ENCODE measurements around the gene HNF1B.

The HNF1B gene

GRCh38 chr17:37714897-37715296, 30.0 kb downstream of the HNF1B start:
- no peak for TF ChIP-seq CTCF (conservative IDR thresholded peaks at IDR 0.05; ENCODE audit: low read depth, low read length)
- H2AFZ ChIP-seq (ENCODE audit: low read depth): no peak overlapping the region
- H3K4me2 ChIP-seq: no peak overlapping the region
- no peaks in the 10 kb centered on the region for H3K79me2 ChIP-seq (ENCODE audit: insufficient read depth, low read depth)
- no peaks in the 10 kb centered on the region for H3K27me3 ChIP-seq (ENCODE audit: insufficient read depth, low read depth)
- no peaks in the 10 kb centered on the region for H4K20me1 ChIP-seq (ENCODE audit: insufficient read depth)
- H3K4me3 ChIP-seq (IDR thresholded peaks at IDR 0.05; ENCODE audit: insufficient read depth, low read depth, low read length): no peak overlapping the region
- no peaks in the 10 kb centered on the region for H3K36me3 ChIP-seq (ENCODE audit: insufficient read depth)
- peaks cover 21% of the 10 kb centered on the region for H3K4me1 ChIP-seq (ENCODE audit: low read depth, poor library complexity, severe bottlenecking)
- H3K9ac ChIP-seq: no peak overlapping the region
- no peak overlapping the region for H3K27ac ChIP-seq

GRCh38 chr17:37713624-37714023, 31.2 kb downstream of the HNF1B start:
- no peak overlapping the region for H3K27ac ChIP-seq
- peaks cover 19% of the 10 kb centered on the region for H3K4me1 ChIP-seq (ENCODE audit: low read depth, poor library complexity, severe bottlenecking)
- H3K4me2 ChIP-seq: no peak overlapping the region
- H3K4me3 ChIP-seq (IDR thresholded peaks at IDR 0.05; ENCODE audit: insufficient read depth, low read depth, low read length): no peak overlapping the region
- H3K36me3 ChIP-seq (ENCODE audit: insufficient read depth): no peaks in the 10 kb centered on the region
- no peak overlapping the region for H3K9ac ChIP-seq
- H3K79me2 ChIP-seq (ENCODE audit: insufficient read depth, low read depth): no peaks in the 10 kb centered on the region
- TF ChIP-seq CTCF (conservative IDR thresholded peaks at IDR 0.05; ENCODE audit: low read depth, low read length): no peak
- H3K27me3 ChIP-seq (ENCODE audit: insufficient read depth, low read depth): no peaks in the 10 kb centered on the region
- no peak overlapping the region for H2AFZ ChIP-seq (ENCODE audit: low read depth)
- H4K20me1 ChIP-seq (ENCODE audit: insufficient read depth): no peaks in the 10 kb centered on the region

GRCh38 chr17:37713028-37713431, 31.8 kb downstream of the HNF1B start:
- Histone ChIP-seq H4K20me1 (ENCODE audit: insufficient read depth) (no peaks in the 10 kb centered on the region), H3K36me3 (ENCODE audit: insufficient read depth) (no peaks in the 10 kb centered on the region), H3K9ac (no peak overlapping the region), H3K4me1 (ENCODE audit: low read depth, poor library complexity, severe bottlenecking) (peaks cover 13% of the 10 kb centered on the region), H3K4me3 (IDR thresholded peaks at IDR 0.05; ENCODE audit: insufficient read depth, low read depth, low read length) (no peak overlapping the region), H3K27me3 (ENCODE audit: insufficient read depth, low read depth) (no peaks in the 10 kb centered on the region), H2AFZ (ENCODE audit: low read depth) (no peak overlapping the region), H3K27ac (no peak overlapping the region), H3K4me2 (no peak overlapping the region), H3K79me2 (ENCODE audit: insufficient read depth, low read depth) (no peaks in the 10 kb centered on the region)
- no peak for TF ChIP-seq CTCF (conservative IDR thresholded peaks at IDR 0.05; ENCODE audit: low read depth, low read length)

GRCh38 chr17:37711113-37711512, 33.7 kb downstream of the HNF1B start:
- H2AFZ ChIP-seq (ENCODE audit: low read depth): no peak overlapping the region
- H3K9ac ChIP-seq: no peak overlapping the region
- H3K4me2 ChIP-seq: no peak overlapping the region
- no peaks in the 10 kb centered on the region for H4K20me1 ChIP-seq (ENCODE audit: insufficient read depth)
- H3K79me2 ChIP-seq (ENCODE audit: insufficient read depth, low read depth): no peaks in the 10 kb centered on the region
- H3K4me3 ChIP-seq (IDR thresholded peaks at IDR 0.05; ENCODE audit: insufficient read depth, low read depth, low read length): no peak overlapping the region
- H3K27me3 ChIP-seq (ENCODE audit: insufficient read depth, low read depth): no peaks in the 10 kb centered on the region
- H3K36me3 ChIP-seq (ENCODE audit: insufficient read depth): no peaks in the 10 kb centered on the region
- no peak overlapping the region for H3K27ac ChIP-seq
- no peak for TF ChIP-seq CTCF (conservative IDR thresholded peaks at IDR 0.05; ENCODE audit: low read depth, low read length)
- H3K4me1 ChIP-seq (ENCODE audit: low read depth, poor library complexity, severe bottlenecking): no peaks in the 10 kb centered on the region
